ENCODE data around the gene DNAJC21. TPM values are rescaled to one million over a fixed set of nuclear protein-coding genes. Genes with fewer than 3 reads are reported as not detected.

The DNAJC21 gene
- total and polyA plus RNA-seq, 9 of the 15 experiments (the other 6 are each of a cell fraction or from before 2014, with no cell fraction given) = 26.6 to 105 (median 70.7) TPM

- no peak for TF ChIP-seq CTCFL (IDR thresholded peaks at IDR 0.05; ENCODE audit: borderline replicate concordance, insufficient read depth, low read depth, low read length, poor library complexity, severe bottlenecking)
- no peak for TF ChIP-seq FOXK2 (conservative IDR thresholded peaks at IDR 0.05 in 1 of 2, IDR thresholded peaks at IDR 0.05 in 1 of 2; ENCODE audit: low read depth in 2 of 2)
- TF ChIP-seq, protein P1, sequence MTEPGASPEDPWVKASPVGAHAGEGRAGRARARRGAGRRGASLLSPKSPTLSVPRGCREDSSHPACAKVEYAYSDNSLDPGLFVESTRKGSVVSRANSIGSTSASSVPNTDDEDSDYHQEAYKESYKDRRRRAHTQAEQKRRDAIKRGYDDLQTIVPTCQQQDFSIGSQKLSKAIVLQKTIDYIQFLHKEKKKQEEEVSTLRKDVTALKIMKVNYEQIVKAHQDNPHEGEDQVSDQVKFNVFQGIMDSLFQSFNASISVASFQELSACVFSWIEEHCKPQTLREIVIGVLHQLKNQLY (CRISPR knock-in tag; conservative IDR thresholded peaks at IDR 0.05) = no peak
- TF ChIP-seq, protein P2, sequence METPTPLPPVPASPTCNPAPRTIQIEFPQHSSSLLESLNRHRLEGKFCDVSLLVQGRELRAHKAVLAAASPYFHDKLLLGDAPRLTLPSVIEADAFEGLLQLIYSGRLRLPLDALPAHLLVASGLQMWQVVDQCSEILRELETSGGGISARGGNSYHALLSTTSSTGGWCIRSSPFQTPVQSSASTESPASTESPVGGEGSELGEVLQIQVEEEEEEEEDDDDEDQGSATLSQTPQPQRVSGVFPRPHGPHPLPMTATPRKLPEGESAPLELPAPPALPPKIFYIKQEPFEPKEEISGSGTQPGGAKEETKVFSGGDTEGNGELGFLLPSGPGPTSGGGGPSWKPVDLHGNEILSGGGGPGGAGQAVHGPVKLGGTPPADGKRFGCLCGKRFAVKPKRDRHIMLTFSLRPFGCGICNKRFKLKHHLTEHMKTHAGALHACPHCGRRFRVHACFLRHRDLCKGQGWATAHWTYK (CRISPR knock-in tag; IDR thresholded peaks at IDR 0.05) = no peak
- no peak for TF ChIP-seq RFX7 (CRISPR knock-in tag; IDR thresholded peaks at IDR 0.05)
- TF ChIP-seq NELFE (IDR thresholded peaks at IDR 0.05; ENCODE audit: insufficient read depth, insufficient read length) = no peak
- no peak for TF ChIP-seq RBFOX2 (IDR thresholded peaks at IDR 0.05; ENCODE audit: low read depth, low read length)
- TF ChIP-seq HMG20A (CRISPR knock-in tag; conservative IDR thresholded peaks at IDR 0.05) = no peak
- TF ChIP-seq BRD4 (IDR thresholded peaks at IDR 0.05) = no peak
- TF ChIP-seq, protein P3, sequence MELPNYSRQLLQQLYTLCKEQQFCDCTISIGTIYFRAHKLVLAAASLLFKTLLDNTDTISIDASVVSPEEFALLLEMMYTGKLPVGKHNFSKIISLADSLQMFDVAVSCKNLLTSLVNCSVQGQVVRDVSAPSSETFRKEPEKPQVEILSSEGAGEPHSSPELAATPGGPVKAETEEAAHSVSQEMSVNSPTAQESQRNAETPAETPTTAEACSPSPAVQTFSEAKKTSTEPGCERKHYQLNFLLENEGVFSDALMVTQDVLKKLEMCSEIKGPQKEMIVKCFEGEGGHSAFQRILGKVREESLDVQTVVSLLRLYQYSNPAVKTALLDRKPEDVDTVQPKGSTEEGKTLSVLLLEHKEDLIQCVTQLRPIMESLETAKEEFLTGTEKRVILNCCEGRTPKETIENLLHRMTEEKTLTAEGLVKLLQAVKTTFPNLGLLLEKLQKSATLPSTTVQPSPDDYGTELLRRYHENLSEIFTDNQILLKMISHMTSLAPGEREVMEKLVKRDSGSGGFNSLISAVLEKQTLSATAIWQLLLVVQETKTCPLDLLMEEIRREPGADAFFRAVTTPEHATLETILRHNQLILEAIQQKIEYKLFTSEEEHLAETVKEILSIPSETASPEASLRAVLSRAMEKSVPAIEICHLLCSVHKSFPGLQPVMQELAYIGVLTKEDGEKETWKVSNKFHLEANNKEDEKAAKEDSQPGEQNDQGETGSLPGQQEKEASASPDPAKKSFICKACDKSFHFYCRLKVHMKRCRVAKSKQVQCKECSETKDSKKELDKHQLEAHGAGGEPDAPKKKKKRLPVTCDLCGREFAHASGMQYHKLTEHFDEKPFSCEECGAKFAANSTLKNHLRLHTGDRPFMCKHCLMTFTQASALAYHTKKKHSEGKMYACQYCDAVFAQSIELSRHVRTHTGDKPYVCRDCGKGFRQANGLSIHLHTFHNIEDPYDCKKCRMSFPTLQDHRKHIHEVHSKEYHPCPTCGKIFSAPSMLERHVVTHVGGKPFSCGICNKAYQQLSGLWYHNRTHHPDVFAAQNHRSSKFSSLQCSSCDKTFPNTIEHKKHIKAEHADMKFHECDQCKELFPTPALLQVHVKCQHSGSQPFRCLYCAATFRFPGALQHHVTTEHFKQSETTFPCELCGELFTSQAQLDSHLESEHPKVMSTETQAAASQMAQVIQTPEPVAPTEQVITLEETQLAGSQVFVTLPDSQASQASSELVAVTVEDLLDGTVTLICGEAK (IDR thresholded peaks at IDR 0.05) = no peak
- TF ChIP-seq, protein P3 (CRISPR knock-in tag; IDR thresholded peaks at IDR 0.05) = no peak
- TF ChIP-seq PHF20 (IDR thresholded peaks at IDR 0.05; ENCODE audit: partially characterized antibody) = no peak
These were observed 73.9 kb downstream of the DNAJC21 start (continued) for GRCh38 chr5:35003018-35003957.
